Keratinocyte (primary cell): ENCODE data around the gene BBOF1. TPM values are rescaled to one million over a fixed set of nuclear protein-coding genes. Genes with fewer than 3 reads are reported as not detected.

ENCODE experiments used
- DNase-seq: peaks from one replicate; pipeline ENCODE4 v3.0.0-alpha.2; 2011; ENCODE audit warnings: low read depth, missing footprints, low spot score
- FAIRE-seq: peaks from 2 replicates; lab custom pipeline; 2011; peaks lifted over from hg19 to GRCh38; lab: Jason Lieb, UNC
- H2AFZ ChIP-seq: 2 replicates; pipeline ENCODE4 v1.6.0; 2012; ENCODE audit warnings: low read length, control low read depth, inconsistent platforms; ENCODE audit not compliant: control insufficient read depth
- H3K27ac ChIP-seq: 2 replicates; pipeline ENCODE4 v1.5.1; 2011; ENCODE audit warnings: low read length; ENCODE audit not compliant: control insufficient read depth, insufficient read depth
- H3K27me3 ChIP-seq: 3 replicates; pipeline ENCODE4 v1.6.0; 2011; ENCODE audit warnings: low read length; ENCODE audit not compliant: control insufficient read depth, insufficient read depth; ENCODE audit errors: extremely low read depth
- H3K36me3 ChIP-seq, 2 experiments: 2 replicates in 1 of 2; 3 replicates in 1 of 2; pipeline ENCODE4 v1.5.1; 2011; ENCODE audit warnings: low read length in 2 of 2, mild to moderate bottlenecking in 1 of 2; ENCODE audit not compliant: control insufficient read depth in 2 of 2, insufficient read depth in 2 of 2; ENCODE audit errors: extremely low read depth in 1 of 2
- H3K4me1 ChIP-seq: 3 replicates; pipeline ENCODE4 v1.5.1; 2011; ENCODE audit warnings: low read length; ENCODE audit not compliant: control insufficient read depth, insufficient read depth; ENCODE audit errors: extremely low read depth
- H3K4me2 ChIP-seq: 3 replicates; pipeline ENCODE4 v1.6.0; 2011; ENCODE audit warnings: low read depth, low read length; ENCODE audit not compliant: control insufficient read depth, insufficient read depth; ENCODE audit errors: extremely low read depth
- H3K4me3 ChIP-seq, 3 experiments: fragments of 200-600 bp in 1 of 3; sonication (generic) in 1 of 3; 2 replicates in 2 of 3; 3 replicates in 1 of 3; pipeline ENCODE4 v1.5.1; 2011 to 2016; ENCODE audit warnings: low read length in 3 of 3, mild to moderate bottlenecking in 3 of 3, control low read depth in 2 of 3, inconsistent platforms in 1 of 3, low read depth in 1 of 3, mixed read lengths in 1 of 3, mixed run types in 1 of 3, moderate library complexity in 1 of 3; ENCODE audit not compliant: control insufficient read depth in 2 of 3, insufficient read depth in 2 of 3; ENCODE audit errors: extremely low read depth in 1 of 3
- H3K79me2 ChIP-seq: 2 replicates; pipeline ENCODE4 v1.6.0; 2012; ENCODE audit warnings: low read length; ENCODE audit not compliant: control insufficient read depth, insufficient read depth
- H3K9ac ChIP-seq: 3 replicates; pipeline ENCODE4 v1.6.0; 2011; ENCODE audit warnings: low read length; ENCODE audit not compliant: control insufficient read depth, insufficient read depth; ENCODE audit errors: extremely low read depth
- H3K9me1 ChIP-seq: 3 replicates; pipeline ENCODE4 v1.6.0; 2011; ENCODE audit warnings: low read length; ENCODE audit not compliant: control insufficient read depth, insufficient read depth; ENCODE audit errors: extremely low read depth
- H3K9me3 ChIP-seq: 2 replicates; pipeline ENCODE4 v1.5.1; 2012; ENCODE audit warnings: low read depth, low read length; ENCODE audit not compliant: control insufficient read depth
- H4K20me1 ChIP-seq: 3 replicates; pipeline ENCODE4 v1.6.0; 2011; ENCODE audit warnings: low read length; ENCODE audit not compliant: control insufficient read depth, insufficient read depth; ENCODE audit errors: extremely low read depth
- CTCF ChIP-seq, 3 experiments: IDR thresholded peaks in 1 of 3; conservative IDR thresholded peaks in 1 of 3; optimal IDR thresholded peaks in 1 of 3; 2 replicates in 2 of 3; 3 replicates in 1 of 3; pipeline versions ENCODE3 to v1.5.1; 2011; ENCODE audit warnings: low read length in 3 of 3, mild to moderate bottlenecking in 3 of 3, moderate library complexity in 2 of 3, control low read depth in 1 of 3, inconsistent platforms in 1 of 3; ENCODE audit not compliant: insufficient read depth in 2 of 3; ENCODE audit errors: extremely low read depth in 1 of 3
- EZH2 ChIP-seq: IDR thresholded peaks from one replicate; pipeline ENCODE4 v1.6.1; 2012; ENCODE audit warnings: inconsistent platforms, mild to moderate bottlenecking, low read length, moderate library complexity
- dilution Hi-C: fragments of 300-500 bp; cut with MboI; formaldehyde crosslinking; loops from one replicate; pipeline ENCODE4 v1.7.0; 2020; ENCODE audit warnings: low sequenced_read_pairs; ENCODE audit not compliant: extremely low pct_ligation_motif_present
- polyA plus RNA-seq, 5 experiments: library from polyadenylated mRNA; depleted of rRNA in 3 of 5; stranded (reverse) in 3 of 5; stranded (forward) in 1 of 5; unstranded in 1 of 5; fragments of >200 nt; gene quantifications; 1 replicate in 1 of 5; 2 replicates in 3 of 5; 3 replicates in 1 of 5; pipeline versions ENCODE4 v1.2.1 to v1.2.3, GENCODE V29; 2011 to 2012; ENCODE audit warnings: missing spikeins in 2 of 5, low read depth in 1 of 5, low replicate concordance in 1 of 5

Gene BBOF1
- polyA plus RNA-seq, 1 donor (not counting 4 experiments of a cell fraction or from before 2014, with no cell fraction given): 3.0 TPM

GRCh38 chr14:74015963-74016362, 3.2 kb upstream of the BBOF1 start:
- Histone ChIP-seq H3K4me3 (no peak overlapping the region), H3K9me1 (no peaks in the 10 kb centered on the region), H3K27ac (no peak overlapping the region), H3K79me2 (no peaks in the 10 kb centered on the region), H3K9ac (no peak overlapping the region), H3K9me3 (no peaks in the 10 kb centered on the region), H3K4me2 (no peak overlapping the region), H3K27me3 (no peaks in the 10 kb centered on the region), H3K36me3 (peaks cover 1 to 3% of the 10 kb centered on the region in 2 experiments), H4K20me1 (no peaks in the 10 kb centered on the region), H2AFZ (no peak overlapping the region), H3K4me1 (peaks cover 9% of the 10 kb centered on the region)
- DNase-seq: no peak
- dilution Hi-C loops: no loop called here
- no peak for FAIRE-seq
- TF ChIP-seq EZH2 (no peak), CTCF (optimal IDR thresholded peaks at IDR 0.05 in 1 of 3, IDR thresholded peaks at IDR 0.05 in 1 of 3, conservative IDR thresholded peaks at IDR 0.05 in 1 of 3; ENCODE audit: extremely low read depth in 1 of 3, insufficient read depth in 2 of 3, low read length in 3 of 3) (no peak)

- H3K27ac ChIP-seq: peak overlapping the region; percentile 89
- no peaks in the 10 kb centered on the region for H4K20me1 ChIP-seq
- H3K27me3 ChIP-seq: no peaks in the 10 kb centered on the region
- TF ChIP-seq EZH2 (no peak), CTCF (optimal IDR thresholded peaks at IDR 0.05 in 1 of 3, IDR thresholded peaks at IDR 0.05 in 1 of 3, conservative IDR thresholded peaks at IDR 0.05 in 1 of 3; ENCODE audit: extremely low read depth in 1 of 3, insufficient read depth in 2 of 3, low read length in 3 of 3) (no peak)
- H3K9me3 ChIP-seq: no peaks in the 10 kb centered on the region
- DNase-seq: peak; percentile 32
- H3K4me3 ChIP-seq: peak overlapping the region; percentile 80 to 85 (median 83)
- H3K9me1 ChIP-seq: no peaks in the 10 kb centered on the region
- H3K79me2 ChIP-seq: no peaks in the 10 kb centered on the region
- H3K9ac ChIP-seq: peak overlapping the region; percentile 95
- peaks cover 9% of the 10 kb centered on the region for H3K4me1 ChIP-seq
- dilution Hi-C loops: no loop called here
- H2AFZ ChIP-seq: peak overlapping the region; percentile 78
- peaks cover 0 to 3% of the 10 kb centered on the region in 2 experiments for H3K36me3 ChIP-seq
- no peak for FAIRE-seq
- peak overlapping the region; percentile 74 for H3K4me2 ChIP-seq
These were observed 969 bp upstream of the BBOF1 start for GRCh38 chr14:74018174-74018585.
